Measurements from ENCODE around the gene DCUN1D3. TPM values are rescaled to one million over a fixed set of nuclear protein-coding genes. Genes with fewer than 3 reads are reported as not detected.
A peak's percentile ranks its signal among the peaks of the same experiment; 100 is the strongest.

Gene DCUN1D3
- polyA plus RNA-seq, 2 of the 4 experiments (the other 2 are of a cell fraction) = 5.2 to 7.2 TPM

DNA sequence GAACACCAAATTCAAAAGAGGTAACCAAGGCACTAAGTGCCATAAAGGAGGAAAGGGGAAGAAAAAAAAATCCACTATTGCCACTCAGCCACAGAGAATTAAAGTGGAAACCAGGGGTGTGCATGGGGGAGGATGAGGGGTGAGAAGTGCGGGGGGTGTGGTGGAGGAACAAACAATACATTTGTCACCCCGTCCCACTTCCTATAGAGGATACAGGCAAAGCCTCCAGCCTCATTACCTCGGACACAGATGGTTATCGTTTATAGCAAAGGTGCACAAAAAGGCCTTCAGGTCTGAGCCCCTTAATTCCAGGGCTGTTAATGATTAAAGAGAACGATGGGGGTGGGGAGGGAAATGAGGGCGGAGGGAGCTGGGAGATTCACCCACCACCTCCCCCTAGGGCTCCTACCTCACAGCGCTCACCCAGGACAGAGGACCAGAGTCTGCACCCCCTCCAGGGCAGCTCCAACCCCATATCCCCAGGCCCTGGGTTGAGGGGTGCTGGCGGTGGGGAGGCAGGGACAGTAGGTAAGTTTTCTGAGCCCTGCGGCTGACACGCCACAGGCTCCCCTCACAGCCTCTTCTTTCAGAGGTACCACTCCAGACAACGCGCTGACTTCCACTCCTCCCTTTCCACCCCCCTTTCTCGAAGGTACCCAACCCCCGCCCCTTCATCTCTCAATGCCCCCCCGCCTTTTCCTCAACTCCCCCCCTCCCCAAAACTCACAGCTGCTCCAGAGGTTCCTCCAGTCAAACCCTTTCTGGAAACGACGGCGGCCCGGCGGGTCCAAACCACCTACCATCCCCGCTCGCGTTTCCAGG is 470 bp downstream of the DCUN1D3 start:
- H3K27ac ChIP-seq = peak overlapping the region; percentile 92 to 98
- DNase-seq (ENCODE audit: low read depth in 1 of 2, low spot score in 1 of 2) (peak in 1 of 2 experiments; percentile 36), ATAC-seq (peak; percentile 26 to 32), FAIRE-seq (no peak)
- POLR2A ChIA-PET = interaction anchor here (0.6 to 1.9 kb wide), 12 partner anchors 9 to 442 kb away, joined by 3 to 15 read pairs (median 5); partner anchors contain the start of genes ERI2 and REXO5
- TF ChIP-seq PHF8 (IDR thresholded peaks at IDR 0.05; ENCODE audit: borderline replicate concordance, low read depth) (peak; percentile 34; the same call in 1 of the 2 replicates), EP300 (IDR thresholded peaks at IDR 0.05) (no peak)
- peak overlapping the region; percentile 90 for H3K4me3 ChIP-seq
- H3K4me2 ChIP-seq = peak overlapping the region; percentile 91
- H3K9me3 ChIP-seq = no peaks in the 10 kb centered on the region
- WGBS (ENCODE audit: missing lambda C conversion rate) = 1% methylated on average over 18 of the region's 23 CpGs
- peaks cover 59% of the 10 kb centered on the region for H3K4me1 ChIP-seq
- CTCF ChIA-PET = interaction anchor here (0.7 to 9.6 kb wide), 5 partner anchors 10 to 257 kb away, joined by 3 to 60 read pairs (median 6); no protein-coding TSS in a partner anchor

GRCh38 chr16:20899071-20899470 is 1.1 kb downstream of the DCUN1D3 start:
- TF ChIP-seq KDM5A (IDR thresholded peaks at IDR 0.05) (no peak), FOSB (CRISPR knock-in tag; IDR thresholded peaks at IDR 0.05) (no peak), SMC3 (IDR thresholded peaks at IDR 0.05) (no peak), MAZ (IDR thresholded peaks at IDR 0.05; ENCODE audit: borderline replicate concordance, low read depth, low read length) (no peak), HOXA7 (CRISPR knock-in tag; IDR thresholded peaks at IDR 0.05) (no peak)
- DNase-seq (ENCODE audit: low read depth in 1 of 2, low spot score in 1 of 2) (no peak), ATAC-seq (no peak), FAIRE-seq (no peak)
- WGBS (ENCODE audit: missing lambda C conversion rate) = 20% methylated on average over 5 of the region's 5 CpGs
- Histone ChIP-seq H3K4me2 (peak overlapping the region; percentile 91), H3K27ac (peak overlapping the region; percentile 92 to 98), H3K4me1 (peaks cover 53% of the 10 kb centered on the region), H3K4me3 (peak overlapping the region; percentile 90), H3K9me3 (no peaks in the 10 kb centered on the region)
- CTCF ChIA-PET = interaction anchor here (1.4 to 9.6 kb wide), 2 partner anchors 9 to 49 kb away, joined by 7 to 60 read pairs; no protein-coding TSS in a partner anchor
- POLR2A ChIA-PET = interaction anchor here (1.2 to 1.9 kb wide), 5 partner anchors 15 to 92 kb away, joined by 5 to 15 read pairs (median 8); partner anchors contain the start of genes ERI2 and REXO5

DNA sequence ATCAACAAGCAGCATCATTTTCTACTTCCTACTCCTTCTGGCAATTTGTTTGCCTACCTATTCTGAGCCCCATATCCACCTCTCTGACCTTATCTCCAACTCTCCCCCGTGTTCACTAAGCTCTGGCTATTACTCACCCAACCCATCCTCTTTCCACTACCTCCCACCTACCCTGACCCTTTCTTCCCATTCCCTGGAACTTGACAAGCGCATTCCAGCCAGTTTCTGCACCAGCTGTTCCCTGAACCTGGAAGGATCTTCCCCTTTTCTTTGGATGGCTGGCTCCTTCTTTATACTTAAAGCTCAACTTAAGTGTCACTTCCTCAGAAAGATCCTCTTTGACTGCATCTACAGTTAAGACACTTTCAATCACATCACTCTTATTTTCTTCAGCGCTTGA is 2.2 kb downstream of the DCUN1D3 start:
- no peak overlapping the region for H3K4me3 ChIP-seq
- H3K9me3 ChIP-seq = no peaks in the 10 kb centered on the region
- ATAC-seq (no peak), DNase-seq (ENCODE audit: low read depth in 1 of 2, low spot score in 1 of 2) (no peak), FAIRE-seq (no peak)
- peak overlapping the region; percentile 91 for H3K4me2 ChIP-seq
- H3K4me1 ChIP-seq = peaks cover 42% of the 10 kb centered on the region
- ChIA-PET POLR2A (no interaction called here), CTCF (interaction anchor here (0.5 to 9.6 kb wide), 3 partner anchors 8 to 48 kb away, joined by 3 to 60 read pairs (median 3); no protein-coding TSS in a partner anchor)
- WGBS (ENCODE audit: missing lambda C conversion rate) = 73% methylated on average over 3 of the region's 3 CpGs
- TF ChIP-seq, protein P1, sequence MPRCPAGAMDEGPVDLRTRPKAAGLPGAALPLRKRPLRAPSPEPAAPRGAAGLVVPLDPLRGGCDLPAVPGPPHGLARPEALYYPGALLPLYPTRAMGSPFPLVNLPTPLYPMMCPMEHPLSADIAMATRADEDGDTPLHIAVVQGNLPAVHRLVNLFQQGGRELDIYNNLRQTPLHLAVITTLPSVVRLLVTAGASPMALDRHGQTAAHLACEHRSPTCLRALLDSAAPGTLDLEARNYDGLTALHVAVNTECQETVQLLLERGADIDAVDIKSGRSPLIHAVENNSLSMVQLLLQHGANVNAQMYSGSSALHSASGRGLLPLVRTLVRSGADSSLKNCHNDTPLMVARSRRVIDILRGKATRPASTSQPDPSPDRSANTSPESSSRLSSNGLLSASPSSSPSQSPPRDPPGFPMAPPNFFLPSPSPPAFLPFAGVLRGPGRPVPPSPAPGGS (IDR thresholded peaks at IDR 0.05) = no peak
- TF ChIP-seq POLR2AphosphoS2 (conservative IDR thresholded peaks at IDR 0.05; ENCODE audit: low read length) (no peak), CEBPB (IDR thresholded peaks at IDR 0.05) (no peak), HOXA7 (CRISPR knock-in tag; IDR thresholded peaks at IDR 0.05) (no peak), FOSB (CRISPR knock-in tag; IDR thresholded peaks at IDR 0.05) (no peak), GATA3 (IDR thresholded peaks at IDR 0.05; ENCODE audit: borderline replicate concordance) (no peak), ZFP36 (IDR thresholded peaks at IDR 0.05; ENCODE audit: borderline replicate concordance, partially characterized antibody) (no peak), RFX5 (IDR thresholded peaks at IDR 0.05) (no peak), CBX2 (IDR thresholded peaks at IDR 0.05; ENCODE audit: borderline replicate concordance, low read depth) (no peak), MYC (IDR thresholded peaks at IDR 0.05; ENCODE audit: borderline replicate concordance, low read length) (no peak)
- peak overlapping the region; percentile 16 to 38; a peak in 3 of 6 replicates for H3K27ac ChIP-seq

DNA sequence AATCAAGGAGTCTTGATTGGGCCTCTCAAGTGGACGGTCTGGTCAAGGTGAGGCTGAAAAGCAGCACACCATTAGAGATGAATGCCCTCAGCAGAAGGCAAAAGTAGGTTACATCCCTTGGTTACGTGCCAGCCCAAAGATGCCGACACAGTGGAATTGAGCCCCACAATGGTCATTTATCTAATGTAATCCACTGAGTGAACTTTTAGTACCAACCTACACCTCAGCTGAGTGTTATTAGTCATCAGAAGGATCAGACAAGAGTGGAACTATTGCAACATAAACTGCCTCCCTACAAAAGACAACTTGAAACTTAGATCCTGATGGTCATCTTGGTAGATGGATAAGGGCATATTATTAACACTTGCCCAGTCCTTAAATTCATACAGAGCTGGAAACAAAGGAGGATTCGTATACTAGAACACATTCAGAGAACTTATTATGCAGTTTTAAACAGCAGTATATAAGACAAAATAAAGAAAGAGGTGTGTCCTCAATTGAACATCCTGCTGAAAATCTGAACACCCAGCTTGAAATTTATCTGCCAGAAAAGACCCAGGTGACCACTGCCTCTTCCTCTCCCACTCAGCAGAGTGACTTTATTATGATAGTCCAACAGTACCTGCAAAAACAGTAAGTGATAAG is 2.8 kb downstream of the DCUN1D3 start:
- Histone ChIP-seq H3K9me3 (no peaks in the 10 kb centered on the region), H3K4me2 (peak overlapping the region; percentile 91), H3K4me1 (peaks cover 36% of the 10 kb centered on the region), H3K27ac (peak overlapping the region; percentile 36 to 38; a peak in 3 of 6 replicates), H3K4me3 (no peak overlapping the region)
- POLR2A ChIA-PET = no interaction called here
- FAIRE-seq (no peak), ATAC-seq (no peak), DNase-seq (ENCODE audit: low read depth in 1 of 2, low spot score in 1 of 2) (no peak)
- CTCF ChIA-PET = interaction anchor here (0.5 to 9.6 kb wide), 4 partner anchors 8 to 47 kb away, joined by 3 to 60 read pairs (median 3); no protein-coding TSS in a partner anchor
- 88% methylated on average over 4 of the region's 4 CpGs for WGBS (ENCODE audit: missing lambda C conversion rate)
- TF ChIP-seq FOSL2 (IDR thresholded peaks at IDR 0.05) (no peak), FOSL2 (CRISPR knock-in tag; IDR thresholded peaks at IDR 0.05) (peak; percentile 53), CEBPB (IDR thresholded peaks at IDR 0.05) (peak; percentile 61 to 65; a peak in 2 of 4 replicates), POLR2AphosphoS2 (conservative IDR thresholded peaks at IDR 0.05; ENCODE audit: low read length) (no peak), MAFK (IDR thresholded peaks at IDR 0.05; ENCODE audit: partially characterized antibody) (peak; percentile 44), CBX2 (IDR thresholded peaks at IDR 0.05; ENCODE audit: borderline replicate concordance, low read depth) (no peak)
- TF ChIP-seq, protein P2, sequence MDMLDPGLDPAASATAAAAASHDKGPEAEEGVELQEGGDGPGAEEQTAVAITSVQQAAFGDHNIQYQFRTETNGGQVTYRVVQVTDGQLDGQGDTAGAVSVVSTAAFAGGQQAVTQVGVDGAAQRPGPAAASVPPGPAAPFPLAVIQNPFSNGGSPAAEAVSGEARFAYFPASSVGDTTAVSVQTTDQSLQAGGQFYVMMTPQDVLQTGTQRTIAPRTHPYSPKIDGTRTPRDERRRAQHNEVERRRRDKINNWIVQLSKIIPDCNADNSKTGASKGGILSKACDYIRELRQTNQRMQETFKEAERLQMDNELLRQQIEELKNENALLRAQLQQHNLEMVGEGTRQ (IDR thresholded peaks at IDR 0.05) = no peak
